Esophagus muscularis mucosa (tissue), 4 donors: ENCODE data around the gene RASIP1. TPM values are rescaled to one million over a fixed set of nuclear protein-coding genes. Genes with fewer than 3 reads are reported as not detected.
"Not testable (repeated sequence)": the region's sequence is repeated elsewhere in the genome, so short reads cannot be mapped to it uniquely, and the experiment has no call there.

Experiments
- DNase-seq: peaks from one replicate; pipeline ENCODE4 v3.0.0-alpha.2; 2017; ENCODE audit errors: extremely low spot score
- H3K27ac ChIP-seq, 4 donors: fragments of 200-600 bp; sonication (generic); replicated peaks in 1 of 4; 1 replicate in 3 of 4; 2 replicates in 1 of 4; pipeline ENCODE4 v1.5.1; 2016 to 2019; ENCODE audit warnings: mild to moderate bottlenecking in 1 of 4
- H3K27me3 ChIP-seq, 4 donors: fragments of 200-600 bp; sonication (generic); one replicate each; pipeline versions ENCODE4 v1.5.1 to v1.6.0; 2016 to 2019
- H3K36me3 ChIP-seq, 4 donors: fragments of 200-600 bp; sonication (generic); one replicate each; pipeline ENCODE4 v1.5.1; 2016 to 2019
- H3K4me1 ChIP-seq, 4 donors: fragments of 200-600 bp; sonication (generic); one replicate each; pipeline ENCODE4 v1.5.1; 2016 to 2019
- H3K4me3 ChIP-seq, 4 donors: fragments of 200-600 bp; sonication (generic); 1 replicate in 2 of 4; 2 replicates in 2 of 4; pipeline ENCODE4 v1.5.1; 2016 to 2019; ENCODE audit warnings: mild to moderate bottlenecking in 4 of 4, moderate library complexity in 1 of 4
- H3K9me3 ChIP-seq, 4 donors: fragments of 200-600 bp; sonication (generic); 1 replicate in 3 of 4; 2 replicates in 1 of 4; pipeline ENCODE4 v1.5.1; 2016 to 2019
- CTCF ChIP-seq, 3 experiments: fragments of 200-600 bp in 2 of 3; fragments of 450-650 bp in 1 of 3; sonication (generic) in 2 of 3; IDR thresholded peaks; one replicate each; pipeline ENCODE4 v1.5.1; 2017 to 2019; ENCODE audit warnings: antibody characterized with exemption in 3 of 3, mild to moderate bottlenecking in 2 of 3, moderate library complexity in 1 of 3
- EP300 ChIP-seq: sonication (generic); formaldehyde crosslinking; IDR thresholded peaks from one replicate; pipeline ENCODE4 v1.6.1; 2017; ENCODE audit warnings: antibody characterized with exemption
- POLR2A ChIP-seq: fragments of 450-650 bp; IDR thresholded peaks from one replicate; pipeline ENCODE4 v1.6.1; 2017; ENCODE audit warnings: antibody characterized with exemption, moderate library complexity, mild to moderate bottlenecking, low read depth
- POLR2AphosphoS5 ChIP-seq, 2 donors: sonication (generic); formaldehyde crosslinking; IDR thresholded peaks; one replicate each; pipeline ENCODE4 v1.6.1; 2017; ENCODE audit warnings: antibody characterized with exemption in 2 of 2
- WGBS: methylation state at CpG from one replicate; pipeline ENCODE4 v1.1.5; 2018; 5-methylcytosine and 5-hydroxymethylcytosine counted together
- intact Hi-C: fragments of 100-400 bp; cut with DNase I; formaldehyde crosslinking; loops from one replicate; pipeline ENCODE4 v1.15.1; 2023
- total RNA-seq, 4 donors: library from RNA; depleted of rRNA; stranded (reverse); fragments of >200 nt; gene quantifications; one replicate each; pipeline versions ENCODE4 v1.1.0 to v1.2.1, GENCODE V29; 2016

Gene RASIP1, protein sequence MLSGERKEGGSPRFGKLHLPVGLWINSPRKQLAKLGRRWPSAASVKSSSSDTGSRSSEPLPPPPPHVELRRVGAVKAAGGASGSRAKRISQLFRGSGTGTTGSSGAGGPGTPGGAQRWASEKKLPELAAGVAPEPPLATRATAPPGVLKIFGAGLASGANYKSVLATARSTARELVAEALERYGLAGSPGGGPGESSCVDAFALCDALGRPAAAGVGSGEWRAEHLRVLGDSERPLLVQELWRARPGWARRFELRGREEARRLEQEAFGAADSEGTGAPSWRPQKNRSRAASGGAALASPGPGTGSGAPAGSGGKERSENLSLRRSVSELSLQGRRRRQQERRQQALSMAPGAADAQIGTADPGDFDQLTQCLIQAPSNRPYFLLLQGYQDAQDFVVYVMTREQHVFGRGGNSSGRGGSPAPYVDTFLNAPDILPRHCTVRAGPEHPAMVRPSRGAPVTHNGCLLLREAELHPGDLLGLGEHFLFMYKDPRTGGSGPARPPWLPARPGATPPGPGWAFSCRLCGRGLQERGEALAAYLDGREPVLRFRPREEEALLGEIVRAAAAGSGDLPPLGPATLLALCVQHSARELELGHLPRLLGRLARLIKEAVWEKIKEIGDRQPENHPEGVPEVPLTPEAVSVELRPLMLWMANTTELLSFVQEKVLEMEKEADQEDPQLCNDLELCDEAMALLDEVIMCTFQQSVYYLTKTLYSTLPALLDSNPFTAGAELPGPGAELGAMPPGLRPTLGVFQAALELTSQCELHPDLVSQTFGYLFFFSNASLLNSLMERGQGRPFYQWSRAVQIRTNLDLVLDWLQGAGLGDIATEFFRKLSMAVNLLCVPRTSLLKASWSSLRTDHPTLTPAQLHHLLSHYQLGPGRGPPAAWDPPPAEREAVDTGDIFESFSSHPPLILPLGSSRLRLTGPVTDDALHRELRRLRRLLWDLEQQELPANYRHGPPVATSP
- 10 to 100 TPM; 15.0 to 27.7 (median 22.8) TPM for total RNA-seq

GRCh38 chr19:48740164-48740972 lies at the start of gene RASIP1:
Gene RASIP1, minus strand, starts transcription at chr19:48740610. Its CDS starts 328 bp downstream, at chr19:48740282.
- Histone ChIP-seq H3K9me3 (no peaks in the 10 kb centered on the region), H3K27ac (peak within 1 kb of the TSS; percentile 70 to 82 (median 75)), H3K27me3 (peaks cover 0 to 7% (median 0%) of the 10 kb centered on the region in 4 donors), H3K4me3 (peak within 1 kb of the TSS; percentile 60 to 77 (median 66)), H3K4me1 (peaks cover 6 to 39% (median 33%) of the 10 kb centered on the region in 4 donors), H3K36me3 (peaks cover 0 to 8% (median 0%) of the 10 kb centered on the region in 4 donors)
- intact Hi-C loops, result no loop called here
- WGBS, result 52% methylated on average over 24 of the region's 27 CpGs
- TF ChIP-seq EP300 (no peak), POLR2AphosphoS5 (IDR thresholded peaks at IDR 0.05) (peak; percentile 64 to 77)
- DNase-seq, result no peak

GRCh38 chr19:48787331-48787730 lies 46.9 kb upstream of the RASIP1 start:
- 86% methylated on average over 9 of the region's 9 CpGs for WGBS
- not testable (repeated sequence) for H3K4me3 ChIP-seq, DNase-seq, H3K27me3 ChIP-seq, H3K9me3 ChIP-seq, H3K36me3 ChIP-seq, H3K27ac ChIP-seq
- H3K4me1 ChIP-seq, result peaks cover 5 to 12% (median 8%) of the 10 kb centered on the region in 4 donors
- intact Hi-C loops, result loop anchor here (5.0 kb wide), 1 partner anchor 185 kb away; no protein-coding TSS in a partner anchor

DNA sequence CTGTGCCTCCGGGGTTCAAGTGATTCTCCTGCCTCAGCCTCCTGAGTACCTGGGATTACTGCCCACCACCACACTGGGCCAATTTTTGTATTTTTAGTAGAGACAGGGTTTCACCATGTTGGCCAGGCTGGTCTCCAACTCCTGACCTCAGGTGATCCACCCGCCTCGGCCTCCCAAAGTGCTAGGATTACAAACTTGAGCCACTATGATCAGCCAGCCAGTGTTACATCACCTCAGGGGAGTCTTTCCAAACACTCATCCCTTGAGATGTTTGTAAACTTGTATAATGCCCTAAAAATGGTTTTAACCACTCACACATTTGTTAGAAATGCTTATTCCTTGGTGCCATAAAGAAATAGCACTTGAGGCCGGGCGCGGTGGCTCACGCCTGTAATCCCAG lies 46.0 kb upstream of the RASIP1 start:
- H3K27me3 ChIP-seq, result not testable (repeated sequence)

GRCh38 chr19:48784527-48784926 lies 44.1 kb upstream of the RASIP1 start:
- no peak for DNase-seq
- 76% methylated on average over 5 of the region's 5 CpGs for WGBS
- H3K27ac ChIP-seq, result no peak overlapping the region
- peaks cover 8 to 25% (median 22%) of the 10 kb centered on the region in 4 donors for H3K4me1 ChIP-seq
- intact Hi-C loops, result no loop called here
- H3K27me3 ChIP-seq, result no peaks in the 10 kb centered on the region
- TF ChIP-seq POLR2A (no peak), EP300 (no peak), CTCF (IDR thresholded peaks at IDR 0.05) (no peak), POLR2AphosphoS5 (IDR thresholded peaks at IDR 0.05) (no peak)
- no peaks in the 10 kb centered on the region for H3K36me3 ChIP-seq
- no peak overlapping the region for H3K4me3 ChIP-seq
- no peaks in the 10 kb centered on the region for H3K9me3 ChIP-seq

More for the DNA sequence above, 46.0 kb upstream of the RASIP1 start:
- H3K36me3 ChIP-seq, H3K27ac ChIP-seq, H3K9me3 ChIP-seq, H3K4me3 ChIP-seq, DNase-seq: not testable (repeated sequence)
- intact Hi-C loops, result loop anchor here (5.0 kb wide), 1 partner anchor 186 kb away; no protein-coding TSS in a partner anchor
- WGBS, result 98% methylated on average over 7 of the region's 7 CpGs
- H3K4me1 ChIP-seq, result peaks cover 5 to 19% (median 13%) of the 10 kb centered on the region in 4 donors

DNA sequence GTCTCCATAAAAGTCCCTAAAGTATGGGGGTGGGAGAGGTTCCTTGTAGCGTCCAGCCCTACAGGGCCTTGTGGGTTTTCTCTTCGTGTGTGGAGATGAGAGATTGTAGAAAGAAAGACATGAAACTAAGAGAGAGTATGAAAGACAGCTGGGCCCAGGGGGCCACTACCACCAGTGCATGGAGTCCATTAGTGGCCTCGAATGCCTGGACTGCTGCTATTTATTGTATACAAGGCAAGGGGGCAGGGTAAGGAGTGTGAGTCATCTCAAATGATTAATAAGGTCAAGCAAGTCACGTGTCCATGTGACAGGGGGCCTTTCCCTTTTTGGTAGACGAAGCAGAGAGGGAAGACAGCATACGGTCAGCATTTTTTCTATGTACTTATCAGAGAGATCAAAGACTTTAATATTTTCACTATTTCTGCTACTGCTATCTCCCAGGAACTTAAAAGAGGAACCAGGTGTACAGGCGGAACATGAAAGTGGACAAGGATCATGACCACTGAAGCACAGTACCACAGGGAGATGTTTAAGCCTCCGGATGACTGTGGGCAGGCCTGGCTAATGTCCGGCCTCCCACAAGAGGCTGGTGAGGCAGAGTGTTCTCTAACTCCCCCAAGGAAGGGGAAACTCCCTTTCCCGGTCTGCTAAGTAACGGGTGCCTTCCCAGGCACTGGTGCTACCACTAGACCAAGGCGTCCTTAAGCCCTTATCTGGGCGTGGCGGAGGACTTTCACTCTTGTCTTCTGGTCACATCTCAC lies 40.4 kb upstream of the RASIP1 start:
- no peak for DNase-seq
- intact Hi-C loops, result no loop called here

More for the DNA sequence above, 40.4 kb upstream of the RASIP1 start:
- 63% methylated on average over 14 of the region's 14 CpGs for WGBS
- Histone ChIP-seq H3K27me3 (no peaks in the 10 kb centered on the region), H3K9me3 (no peaks in the 10 kb centered on the region), H3K4me3 (no peak overlapping the region), H3K27ac (peak overlapping the region in 3 of 4 donors; percentile 46 to 58 (median 48)), H3K36me3 (no peaks in the 10 kb centered on the region), H3K4me1 (peaks cover 8 to 21% (median 20%) of the 10 kb centered on the region in 4 donors)
- TF ChIP-seq EP300 (no peak), POLR2A (no peak), CTCF (IDR thresholded peaks at IDR 0.05) (no peak), POLR2AphosphoS5 (IDR thresholded peaks at IDR 0.05) (no peak)
